ENCODE results near the gene EPS15.
A peak's percentile ranks its signal among the peaks of the same experiment; 100 is the strongest.

The EPS15 gene

DNA sequence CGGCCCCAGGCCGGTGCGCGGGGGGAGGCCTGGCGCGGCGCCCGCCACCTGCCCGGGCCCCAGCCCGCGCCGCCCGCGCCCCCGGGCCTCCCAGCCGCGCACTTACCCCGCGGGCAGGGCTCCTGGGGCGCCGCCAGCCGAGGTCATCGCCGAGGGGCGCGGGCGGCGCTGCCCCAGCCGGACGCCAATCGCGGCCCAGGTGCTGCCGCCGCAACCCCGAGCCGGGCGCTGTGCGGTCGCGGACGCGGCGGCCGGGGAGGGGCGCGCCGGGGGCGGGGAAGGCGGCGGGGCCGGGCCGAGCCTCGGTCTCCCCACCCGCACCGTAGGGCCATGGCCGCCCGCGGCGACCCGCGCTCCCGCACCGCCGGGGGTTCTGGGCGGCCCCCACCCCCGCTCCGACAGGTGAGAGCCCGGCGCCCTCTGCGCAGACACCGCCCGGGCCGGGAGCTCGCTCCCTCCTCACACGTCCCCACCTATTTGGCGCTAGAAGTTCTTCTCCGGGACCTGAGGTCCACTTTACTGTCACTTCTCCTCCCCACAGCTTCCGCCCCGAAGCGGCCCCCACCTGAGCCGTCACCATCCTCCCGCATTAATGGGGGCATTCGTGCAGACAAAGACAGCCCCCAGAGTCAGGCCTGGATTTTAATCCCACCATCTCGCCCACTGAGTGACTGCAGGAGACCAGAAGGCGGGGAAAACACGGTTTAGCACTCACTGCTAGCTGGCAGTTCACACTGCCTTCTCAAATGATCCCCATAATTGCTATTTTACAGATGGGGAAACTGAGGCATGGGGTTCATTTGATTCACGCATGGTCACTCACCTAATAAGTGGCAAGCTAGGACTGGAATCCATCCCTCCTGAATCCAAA lies 188.5 kb downstream of the EPS15 start, which contains the start of gene TTC39A (continued):
- TF ChIP-seq, protein P1, sequence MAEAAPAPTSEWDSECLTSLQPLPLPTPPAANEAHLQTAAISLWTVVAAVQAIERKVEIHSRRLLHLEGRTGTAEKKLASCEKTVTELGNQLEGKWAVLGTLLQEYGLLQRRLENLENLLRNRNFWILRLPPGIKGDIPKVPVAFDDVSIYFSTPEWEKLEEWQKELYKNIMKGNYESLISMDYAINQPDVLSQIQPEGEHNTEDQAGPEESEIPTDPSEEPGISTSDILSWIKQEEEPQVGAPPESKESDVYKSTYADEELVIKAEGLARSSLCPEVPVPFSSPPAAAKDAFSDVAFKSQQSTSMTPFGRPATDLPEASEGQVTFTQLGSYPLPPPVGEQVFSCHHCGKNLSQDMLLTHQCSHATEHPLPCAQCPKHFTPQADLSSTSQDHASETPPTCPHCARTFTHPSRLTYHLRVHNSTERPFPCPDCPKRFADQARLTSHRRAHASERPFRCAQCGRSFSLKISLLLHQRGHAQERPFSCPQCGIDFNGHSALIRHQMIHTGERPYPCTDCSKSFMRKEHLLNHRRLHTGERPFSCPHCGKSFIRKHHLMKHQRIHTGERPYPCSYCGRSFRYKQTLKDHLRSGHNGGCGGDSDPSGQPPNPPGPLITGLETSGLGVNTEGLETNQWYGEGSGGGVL (tag by site-specific recombination; IDR thresholded peaks at IDR 0.05) = peak; percentile 31; the same call in 1 of the 2 replicates
- TF ChIP-seq GLIS2 (tag by site-specific recombination; IDR thresholded peaks at IDR 0.05) (peak; percentile 43), ZNF473 (tag by site-specific recombination; IDR thresholded peaks at IDR 0.05) (no peak), ZNF549 (tag by site-specific recombination; IDR thresholded peaks at IDR 0.05) (no peak), KLF16 (tag by site-specific recombination; IDR thresholded peaks at IDR 0.05) (no peak), ZSCAN16 (tag by site-specific recombination; IDR thresholded peaks at IDR 0.05) (no peak), ZNF391 (tag by site-specific recombination; IDR thresholded peaks at IDR 0.05; ENCODE audit: borderline replicate concordance, low read depth) (no peak), ZNF248 (tag by site-specific recombination; IDR thresholded peaks at IDR 0.05) (no peak)
- TF ChIP-seq, protein P2, sequence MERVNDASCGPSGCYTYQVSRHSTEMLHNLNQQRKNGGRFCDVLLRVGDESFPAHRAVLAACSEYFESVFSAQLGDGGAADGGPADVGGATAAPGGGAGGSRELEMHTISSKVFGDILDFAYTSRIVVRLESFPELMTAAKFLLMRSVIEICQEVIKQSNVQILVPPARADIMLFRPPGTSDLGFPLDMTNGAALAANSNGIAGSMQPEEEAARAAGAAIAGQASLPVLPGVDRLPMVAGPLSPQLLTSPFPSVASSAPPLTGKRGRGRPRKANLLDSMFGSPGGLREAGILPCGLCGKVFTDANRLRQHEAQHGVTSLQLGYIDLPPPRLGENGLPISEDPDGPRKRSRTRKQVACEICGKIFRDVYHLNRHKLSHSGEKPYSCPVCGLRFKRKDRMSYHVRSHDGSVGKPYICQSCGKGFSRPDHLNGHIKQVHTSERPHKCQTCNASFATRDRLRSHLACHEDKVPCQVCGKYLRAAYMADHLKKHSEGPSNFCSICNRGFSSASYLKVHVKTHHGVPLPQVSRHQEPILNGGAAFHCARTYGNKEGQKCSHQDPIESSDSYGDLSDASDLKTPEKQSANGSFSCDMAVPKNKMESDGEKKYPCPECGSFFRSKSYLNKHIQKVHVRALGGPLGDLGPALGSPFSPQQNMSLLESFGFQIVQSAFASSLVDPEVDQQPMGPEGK (tag by site-specific recombination; IDR thresholded peaks at IDR 0.05) = peak; percentile 25; the same call in 1 of the 2 replicates
- TF ChIP-seq, protein P3, sequence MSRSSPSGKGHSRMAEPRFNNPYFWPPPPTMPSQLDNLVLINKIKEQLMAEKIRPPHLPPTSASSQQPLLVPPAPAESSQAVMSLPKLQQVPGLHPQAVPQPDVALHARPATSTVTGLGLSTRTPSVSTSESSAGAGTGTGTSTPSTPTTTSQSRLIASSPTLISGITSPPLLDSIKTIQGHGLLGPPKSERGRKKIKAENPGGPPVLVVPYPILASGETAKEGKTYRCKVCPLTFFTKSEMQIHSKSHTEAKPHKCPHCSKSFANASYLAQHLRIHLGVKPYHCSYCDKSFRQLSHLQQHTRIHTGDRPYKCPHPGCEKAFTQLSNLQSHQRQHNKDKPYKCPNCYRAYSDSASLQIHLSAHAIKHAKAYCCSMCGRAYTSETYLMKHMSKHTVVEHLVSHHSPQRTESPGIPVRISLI (tag by site-specific recombination; IDR thresholded peaks at IDR 0.05) = no peak

DNA sequence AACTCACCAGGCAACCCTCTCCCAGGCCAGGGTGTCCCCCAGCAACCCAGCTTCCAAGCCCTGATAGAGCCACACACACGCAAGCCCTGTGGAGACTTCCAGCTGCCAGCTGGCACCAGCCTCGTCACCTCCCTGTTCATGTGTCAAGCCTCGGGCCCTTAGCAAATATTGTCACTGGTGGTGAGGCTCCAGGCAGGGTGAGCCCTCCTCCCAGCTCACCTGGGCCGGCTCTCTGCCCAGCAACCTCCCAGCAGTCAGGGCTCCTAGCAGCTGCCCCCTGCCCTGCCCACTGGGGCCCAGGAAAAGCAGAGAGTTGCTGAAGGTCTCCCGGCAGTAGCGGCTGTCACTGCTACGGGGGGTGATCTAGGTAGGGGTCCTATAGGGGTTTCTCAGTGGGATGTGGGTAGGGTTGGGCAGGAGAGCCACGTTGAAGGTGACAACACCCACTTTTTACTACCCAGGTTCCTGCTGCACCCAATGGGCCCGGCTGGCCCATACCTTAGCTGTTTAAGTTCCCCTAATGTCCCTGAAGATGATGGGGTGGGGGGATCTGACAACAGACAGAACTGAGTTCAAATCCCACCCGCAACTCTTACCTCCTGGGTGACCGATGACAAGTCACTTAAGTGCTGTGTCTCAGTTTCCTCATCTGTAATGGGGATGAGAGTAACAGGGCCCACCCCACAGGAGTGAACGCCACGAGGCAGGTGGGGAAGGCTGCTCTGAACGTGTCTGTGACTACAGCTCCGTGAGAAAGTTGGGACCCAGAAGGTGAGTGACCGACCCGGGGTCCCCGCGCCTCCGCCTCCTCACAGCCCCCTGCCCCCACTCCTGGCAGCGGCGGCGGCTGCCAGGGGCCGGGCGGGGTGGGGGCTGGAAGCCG lies 189.4 kb downstream of the EPS15 start:
- Histone ChIP-seq H3K4me1 (ENCODE audit: control insufficient read depth, insufficient read depth, low read length) (peaks cover 6% of the 10 kb centered on the region; the same call in 1 of the 2 replicates), H3K36me3 (ENCODE audit: control insufficient read depth in 2 of 2, insufficient read depth in 1 of 2, low read length in 2 of 2) (no peaks in the 10 kb centered on the region), H3K27ac (ENCODE audit: extremely low read depth, low read depth, low read length) (peak overlapping the region; percentile 81; the same call in 1 of the 2 replicates), H3K9me3 (ENCODE audit: control insufficient read depth, insufficient read depth, low read depth, low read length) (no peaks in the 10 kb centered on the region), H3K4me3 (ENCODE audit: low read depth, low read length) (peak overlapping the region; percentile 42)
- POLR2A ChIA-PET = interaction anchor here (1.4 kb wide), 1 partner anchor 360 kb away, joined by 4 read pairs; the partner anchor contains the start of gene CDKN2C
- CTCF ChIA-PET = interaction anchor here (1.3 kb wide), 1 partner anchor 33 kb away, joined by 4 read pairs; no protein-coding TSS in a partner anchor
- TF ChIP-seq ZBTB48 (tag by site-specific recombination; IDR thresholded peaks at IDR 0.05) (peak; percentile 13; the same call in 1 of the 2 replicates), YY2 (tag by site-specific recombination; IDR thresholded peaks at IDR 0.05) (no peak), ZNF16 (tag by site-specific recombination; IDR thresholded peaks at IDR 0.05; ENCODE audit: low read depth) (no peak), ZNF140 (tag by site-specific recombination; IDR thresholded peaks at IDR 0.05) (no peak), ZNF221 (tag by site-specific recombination; IDR thresholded peaks at IDR 0.05; ENCODE audit: borderline replicate concordance) (no peak), ZNF48 (tag by site-specific recombination; IDR thresholded peaks at IDR 0.05) (no peak), ZNF521 (tag by site-specific recombination; IDR thresholded peaks at IDR 0.05) (no peak), ZNF223 (tag by site-specific recombination; IDR thresholded peaks at IDR 0.05) (no peak), ZNF843 (tag by site-specific recombination; IDR thresholded peaks at IDR 0.05) (no peak), TRIM28 (IDR thresholded peaks at IDR 0.05; ENCODE audit: borderline replicate concordance, low read length) (no peak)
- TF ChIP-seq, protein P4, sequence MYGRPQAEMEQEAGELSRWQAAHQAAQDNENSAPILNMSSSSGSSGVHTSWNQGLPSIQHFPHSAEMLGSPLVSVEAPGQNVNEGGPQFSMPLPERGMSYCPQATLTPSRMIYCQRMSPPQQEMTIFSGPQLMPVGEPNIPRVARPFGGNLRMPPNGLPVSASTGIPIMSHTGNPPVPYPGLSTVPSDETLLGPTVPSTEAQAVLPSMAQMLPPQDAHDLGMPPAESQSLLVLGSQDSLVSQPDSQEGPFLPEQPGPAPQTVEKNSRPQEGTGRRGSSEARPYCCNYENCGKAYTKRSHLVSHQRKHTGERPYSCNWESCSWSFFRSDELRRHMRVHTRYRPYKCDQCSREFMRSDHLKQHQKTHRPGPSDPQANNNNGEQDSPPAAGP (tag by site-specific recombination; IDR thresholded peaks at IDR 0.05) = no peak
- TF ChIP-seq, protein P5, sequence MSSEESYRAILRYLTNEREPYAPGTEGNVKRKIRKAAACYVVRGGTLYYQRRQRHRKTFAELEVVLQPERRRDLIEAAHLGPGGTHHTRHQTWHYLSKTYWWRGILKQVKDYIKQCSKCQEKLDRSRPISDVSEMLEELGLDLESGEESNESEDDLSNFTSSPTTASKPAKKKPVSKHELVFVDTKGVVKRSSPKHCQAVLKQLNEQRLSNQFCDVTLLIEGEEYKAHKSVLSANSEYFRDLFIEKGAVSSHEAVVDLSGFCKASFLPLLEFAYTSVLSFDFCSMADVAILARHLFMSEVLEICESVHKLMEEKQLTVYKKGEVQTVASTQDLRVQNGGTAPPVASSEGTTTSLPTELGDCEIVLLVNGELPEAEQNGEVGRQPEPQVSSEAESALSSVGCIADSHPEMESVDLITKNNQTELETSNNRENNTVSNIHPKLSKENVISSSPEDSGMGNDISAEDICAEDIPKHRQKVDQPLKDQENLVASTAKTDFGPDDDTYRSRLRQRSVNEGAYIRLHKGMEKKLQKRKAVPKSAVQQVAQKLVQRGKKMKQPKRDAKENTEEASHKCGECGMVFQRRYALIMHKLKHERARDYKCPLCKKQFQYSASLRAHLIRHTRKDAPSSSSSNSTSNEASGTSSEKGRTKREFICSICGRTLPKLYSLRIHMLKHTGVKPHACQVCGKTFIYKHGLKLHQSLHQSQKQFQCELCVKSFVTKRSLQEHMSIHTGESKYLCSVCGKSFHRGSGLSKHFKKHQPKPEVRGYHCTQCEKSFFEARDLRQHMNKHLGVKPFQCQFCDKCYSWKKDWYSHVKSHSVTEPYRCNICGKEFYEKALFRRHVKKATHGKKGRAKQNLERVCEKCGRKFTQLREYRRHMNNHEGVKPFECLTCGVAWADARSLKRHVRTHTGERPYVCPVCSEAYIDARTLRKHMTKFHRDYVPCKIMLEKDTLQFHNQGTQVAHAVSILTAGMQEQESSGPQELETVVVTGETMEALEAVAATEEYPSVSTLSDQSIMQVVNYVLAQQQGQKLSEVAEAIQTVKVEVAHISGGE (tag by site-specific recombination; conservative IDR thresholded peaks at IDR 0.05; ENCODE audit: low read depth) = no peak
- TF ChIP-seq, protein P6, sequence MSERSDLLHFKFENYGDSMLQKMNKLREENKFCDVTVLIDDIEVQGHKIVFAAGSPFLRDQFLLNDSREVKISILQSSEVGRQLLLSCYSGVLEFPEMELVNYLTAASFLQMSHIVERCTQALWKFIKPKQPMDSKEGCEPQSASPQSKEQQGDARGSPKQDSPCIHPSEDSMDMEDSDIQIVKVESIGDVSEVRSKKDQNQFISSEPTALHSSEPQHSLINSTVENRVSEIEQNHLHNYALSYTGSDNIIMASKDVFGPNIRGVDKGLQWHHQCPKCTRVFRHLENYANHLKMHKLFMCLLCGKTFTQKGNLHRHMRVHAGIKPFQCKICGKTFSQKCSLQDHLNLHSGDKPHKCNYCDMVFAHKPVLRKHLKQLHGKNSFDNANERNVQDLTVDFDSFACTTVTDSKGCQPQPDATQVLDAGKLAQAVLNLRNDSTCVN (tag by site-specific recombination; optimal IDR thresholded peaks at IDR 0.05) = peak; percentile 0
